ENCODE data around the gene VAV2.

DNA sequence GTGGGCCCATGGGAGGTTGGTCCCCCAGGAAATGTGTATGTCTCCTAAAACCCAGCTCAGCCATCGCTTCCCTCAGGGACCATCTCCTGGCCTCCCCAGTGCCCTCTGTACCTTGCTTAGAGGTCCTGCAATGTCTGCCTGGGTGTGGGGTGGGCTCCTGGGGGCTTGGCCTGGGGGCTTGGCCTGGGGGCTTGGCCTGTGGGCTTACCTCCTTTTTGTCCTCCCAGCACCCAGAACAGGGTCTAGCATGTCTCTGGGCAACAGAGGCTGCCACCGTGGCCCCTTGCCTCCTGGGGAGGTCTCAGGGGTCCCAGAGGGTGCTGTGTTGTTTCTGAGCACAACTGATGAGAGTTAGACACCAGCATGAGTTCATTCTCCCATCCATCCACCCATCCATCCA, 10.7 kb upstream of the VAV2 start:
- TF ChIP-seq, protein P1, sequence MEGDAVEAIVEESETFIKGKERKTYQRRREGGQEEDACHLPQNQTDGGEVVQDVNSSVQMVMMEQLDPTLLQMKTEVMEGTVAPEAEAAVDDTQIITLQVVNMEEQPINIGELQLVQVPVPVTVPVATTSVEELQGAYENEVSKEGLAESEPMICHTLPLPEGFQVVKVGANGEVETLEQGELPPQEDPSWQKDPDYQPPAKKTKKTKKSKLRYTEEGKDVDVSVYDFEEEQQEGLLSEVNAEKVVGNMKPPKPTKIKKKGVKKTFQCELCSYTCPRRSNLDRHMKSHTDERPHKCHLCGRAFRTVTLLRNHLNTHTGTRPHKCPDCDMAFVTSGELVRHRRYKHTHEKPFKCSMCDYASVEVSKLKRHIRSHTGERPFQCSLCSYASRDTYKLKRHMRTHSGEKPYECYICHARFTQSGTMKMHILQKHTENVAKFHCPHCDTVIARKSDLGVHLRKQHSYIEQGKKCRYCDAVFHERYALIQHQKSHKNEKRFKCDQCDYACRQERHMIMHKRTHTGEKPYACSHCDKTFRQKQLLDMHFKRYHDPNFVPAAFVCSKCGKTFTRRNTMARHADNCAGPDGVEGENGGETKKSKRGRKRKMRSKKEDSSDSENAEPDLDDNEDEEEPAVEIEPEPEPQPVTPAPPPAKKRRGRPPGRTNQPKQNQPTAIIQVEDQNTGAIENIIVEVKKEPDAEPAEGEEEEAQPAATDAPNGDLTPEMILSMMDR (IDR thresholded peaks at IDR 0.05): no peak
- TF ChIP-seq POLR2A (IDR thresholded peaks at IDR 0.05): no peak

All from adrenal gland (tissue), 5 donors.